Dedifferentiated amniotic fluid mesenchymal stem cell (primary cell): Measurements from ENCODE around the gene TMEM178B.
"Not testable (repeated sequence)": the region's sequence is repeated elsewhere in the genome, so short reads cannot be mapped to it uniquely, and the experiment has no call there.

Experiments
- DNase-seq: peaks from one replicate; pipeline ENCODE4 v3.0.0-alpha.2; 2016; ENCODE audit errors: extremely low spot score

The TMEM178B gene

GRCh38 chr7:141073641-141074161, at the start of gene TMEM178B:
TSS of gene TMEM178B (plus strand) at chr7:141074064.
- DNase-seq, result no peak

DNA sequence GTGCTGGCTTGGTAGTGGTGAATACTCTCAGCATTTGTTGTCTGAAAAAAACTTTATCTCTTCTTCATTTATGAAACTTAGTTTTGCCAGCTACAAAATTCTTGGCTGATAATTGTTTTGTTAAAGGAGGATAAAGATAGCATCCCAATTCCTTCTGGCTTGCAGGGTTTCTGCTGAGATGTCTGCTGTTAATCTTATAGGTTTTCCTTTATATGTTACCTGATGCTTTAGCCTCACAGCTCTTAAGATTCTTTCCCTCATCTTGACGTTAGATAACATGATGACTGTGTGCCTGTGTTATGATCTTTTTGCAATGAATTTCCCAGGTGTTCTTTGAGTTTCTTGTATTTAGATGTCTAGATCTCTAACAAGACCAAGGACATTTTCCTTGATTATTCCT, 49.2 kb upstream of the TMEM178B start:
- DNase-seq, result no peak

DNA sequence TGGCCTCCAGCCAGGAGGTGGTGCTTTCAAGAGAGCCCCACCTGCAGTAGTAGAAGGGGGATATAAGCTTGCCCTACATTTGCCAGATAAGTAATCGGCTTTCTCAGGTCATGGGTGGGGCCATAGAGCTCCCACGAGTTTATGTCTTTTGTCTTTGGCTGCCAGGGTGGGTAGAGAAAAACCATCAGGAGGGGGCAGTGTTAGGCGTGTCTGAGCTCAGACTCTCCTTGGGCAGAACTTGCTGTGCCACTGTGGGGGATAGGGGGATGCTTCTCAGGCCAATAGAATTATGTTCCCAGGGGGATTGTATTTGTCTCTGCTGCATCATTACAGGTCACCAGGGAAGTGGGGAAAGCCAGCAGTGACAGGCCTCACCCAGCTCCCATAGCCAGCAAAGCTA, 46.8 kb upstream of the TMEM178B start:
- no peak for DNase-seq

- no peak for DNase-seq
Observed at GRCh38 chr7:141028767-141029166, 45.1 kb upstream of the TMEM178B start.

DNA sequence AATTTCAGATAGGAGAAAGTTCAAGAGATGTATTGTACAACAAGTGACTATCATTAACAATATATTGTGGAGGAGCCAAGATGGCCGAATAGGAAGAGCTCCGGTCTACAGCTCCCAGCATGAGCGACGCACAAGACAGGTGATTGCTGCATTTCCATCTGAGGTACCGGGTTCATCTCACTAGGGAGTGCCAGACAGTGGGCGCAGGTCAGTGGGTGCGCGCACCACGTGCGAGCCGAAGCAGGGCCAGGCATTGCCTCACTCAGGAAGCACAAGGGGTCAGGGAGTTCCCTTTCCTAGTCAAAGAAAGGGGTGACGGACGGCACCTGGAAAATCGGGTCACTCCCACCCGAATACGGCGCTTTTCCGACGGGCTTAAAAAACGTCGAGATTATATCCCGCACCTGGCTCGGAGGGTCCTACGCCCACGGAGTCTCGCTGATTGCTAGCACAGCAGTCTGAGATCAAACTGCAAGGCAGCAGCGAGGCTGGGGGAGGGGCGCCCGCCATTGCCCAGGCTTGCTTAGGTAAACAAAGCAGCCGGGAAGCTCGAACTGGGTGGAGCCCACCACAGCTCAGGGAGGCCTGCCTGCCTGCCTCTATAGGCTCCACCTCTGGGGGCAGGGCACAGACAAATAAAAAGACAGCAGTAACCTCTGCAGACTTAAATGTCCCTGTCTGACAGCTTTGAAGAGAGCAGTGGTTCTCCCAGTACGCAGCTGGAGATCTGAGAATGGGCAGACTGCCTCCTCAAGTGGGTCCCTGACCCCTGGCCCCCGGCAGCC, 41.1 kb upstream of the TMEM178B start:
- not testable (repeated sequence) for DNase-seq

DNA sequence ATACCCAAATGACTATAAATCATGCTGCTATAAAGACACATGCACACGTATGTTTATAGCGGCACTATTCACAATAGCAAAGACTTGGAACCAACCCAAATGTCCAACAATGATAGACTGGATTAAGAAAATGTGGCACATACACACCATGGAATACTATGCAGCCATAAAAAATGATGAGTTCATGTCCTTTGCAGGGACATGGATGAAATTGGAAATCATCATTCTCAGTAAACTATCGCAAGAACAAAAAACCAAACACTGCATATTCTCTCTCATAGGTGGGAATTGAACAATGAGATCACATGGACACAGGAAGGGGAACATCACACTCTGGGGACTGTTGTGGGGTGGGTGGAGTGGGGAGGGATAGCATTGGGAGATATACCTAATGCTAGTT, 35.8 kb upstream of the TMEM178B start:
- not testable (repeated sequence) for DNase-seq

DNA sequence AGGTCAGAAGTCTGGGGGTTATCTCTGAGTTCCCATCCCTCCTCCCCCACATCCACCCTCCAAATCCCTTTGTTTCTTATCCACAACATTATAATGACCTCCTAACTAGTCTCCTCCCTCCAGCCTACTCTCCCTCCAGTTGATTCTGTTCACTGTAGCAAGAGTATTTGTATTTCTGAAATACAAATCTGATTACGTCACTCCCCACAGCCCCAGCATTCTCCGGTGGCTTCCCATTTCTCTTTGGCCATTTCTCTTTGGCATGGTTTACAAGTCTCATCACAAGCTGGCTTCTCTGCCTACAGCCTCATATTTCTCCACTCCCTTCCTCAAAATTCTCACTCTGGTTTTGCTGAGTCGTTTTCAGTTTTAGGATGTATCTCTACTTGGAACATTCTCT, 34.5 kb upstream of the TMEM178B start:
- peak; percentile 17 for DNase-seq

DNA sequence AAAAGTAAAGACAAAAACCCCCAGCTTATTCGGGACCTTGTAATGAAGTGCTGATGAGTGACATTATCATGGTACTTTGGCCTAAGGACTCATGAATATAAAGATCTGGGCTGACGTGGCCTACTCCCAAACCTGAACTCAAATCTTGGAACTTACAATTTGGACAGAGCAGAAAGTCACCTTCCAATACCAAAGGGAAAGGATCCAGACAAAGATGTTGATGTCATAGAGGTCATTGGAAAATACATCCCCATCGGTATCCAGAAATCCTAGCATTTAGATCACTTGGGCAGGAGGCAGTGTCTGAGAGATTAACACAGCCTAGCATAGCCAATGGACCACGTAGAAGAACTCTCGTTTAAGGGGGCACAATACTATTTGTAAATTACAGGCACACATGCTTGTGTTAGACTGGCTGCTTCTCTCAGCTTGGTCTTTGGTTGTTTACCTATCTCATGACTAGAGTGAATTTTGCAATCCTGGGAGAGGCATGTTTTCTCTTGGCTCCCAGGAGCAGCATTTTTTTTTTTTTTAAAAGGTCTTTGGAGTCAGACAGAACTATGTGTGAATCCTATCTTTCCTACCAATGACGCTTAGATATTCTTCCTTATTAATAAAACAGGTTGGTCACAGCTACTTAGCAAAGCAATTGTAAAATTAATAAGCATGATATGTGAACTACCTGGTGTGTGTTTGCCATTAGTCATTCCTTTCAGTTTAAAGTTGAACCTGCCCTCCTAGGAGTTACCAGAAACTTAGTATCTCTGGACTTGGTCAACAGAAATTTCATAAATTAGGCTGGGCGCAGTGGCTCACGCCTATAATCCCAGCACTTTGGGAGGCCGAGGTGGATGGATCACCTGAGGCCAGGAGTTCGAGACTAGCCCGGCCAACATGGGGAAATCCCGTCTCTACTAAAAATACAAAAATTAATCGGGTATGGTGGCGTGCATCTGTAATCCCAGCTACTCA, 31.4 kb upstream of the TMEM178B start:
- DNase-seq, result no peak

DNA sequence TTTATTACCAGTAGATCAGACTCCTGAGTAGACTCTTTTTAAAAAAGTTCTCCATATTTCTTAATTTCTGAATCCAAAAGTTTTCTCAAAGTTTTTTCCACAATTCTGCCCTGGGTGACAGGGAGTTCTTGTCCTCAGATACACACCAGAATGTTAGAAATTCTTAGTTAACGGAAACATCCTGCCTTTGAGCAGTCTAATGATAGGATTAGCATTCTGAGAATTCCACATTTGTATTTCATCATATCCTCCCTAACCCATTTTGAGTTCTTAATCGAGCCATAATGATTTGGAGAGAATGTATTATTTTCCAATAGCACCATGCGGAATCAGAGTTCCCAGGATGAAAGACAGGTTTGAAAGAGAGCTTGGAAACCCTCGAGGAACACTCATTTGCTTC, 30.2 kb upstream of the TMEM178B start:
- no peak for DNase-seq

DNA sequence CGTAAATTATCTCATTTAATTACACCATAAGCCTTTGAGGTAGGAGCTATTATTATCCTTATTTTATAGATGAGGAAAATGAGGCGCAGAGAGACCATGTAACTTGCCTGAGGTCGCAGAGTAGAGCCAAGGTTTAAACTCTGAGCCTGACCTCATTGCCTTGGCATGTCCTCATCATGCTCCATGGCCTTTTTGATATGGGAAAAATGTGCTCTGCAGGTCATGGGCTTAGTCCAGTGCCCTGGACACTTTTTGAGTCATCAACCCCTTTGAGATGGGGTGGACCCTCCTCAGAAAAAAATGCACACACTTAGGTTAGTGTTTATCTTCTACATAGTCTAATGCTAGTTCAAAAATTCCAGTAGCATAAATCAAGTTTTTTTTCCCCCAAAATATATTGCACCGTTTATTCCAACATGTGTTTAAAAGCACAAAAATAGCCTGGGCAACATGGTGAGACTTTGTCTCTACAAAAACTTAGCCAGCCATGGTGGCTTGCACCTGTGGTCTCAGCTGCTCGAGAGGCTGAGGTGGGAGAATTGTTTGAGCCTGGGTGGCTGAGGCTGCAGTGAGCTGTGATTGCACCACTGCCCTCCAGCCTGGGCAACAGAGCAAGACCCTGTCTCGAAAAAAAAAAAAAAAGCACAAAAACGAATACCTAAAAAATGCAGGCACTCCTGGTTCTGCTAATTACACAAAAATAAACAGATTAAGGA, 28.6 kb upstream of the TMEM178B start:
- no peak for DNase-seq

DNA sequence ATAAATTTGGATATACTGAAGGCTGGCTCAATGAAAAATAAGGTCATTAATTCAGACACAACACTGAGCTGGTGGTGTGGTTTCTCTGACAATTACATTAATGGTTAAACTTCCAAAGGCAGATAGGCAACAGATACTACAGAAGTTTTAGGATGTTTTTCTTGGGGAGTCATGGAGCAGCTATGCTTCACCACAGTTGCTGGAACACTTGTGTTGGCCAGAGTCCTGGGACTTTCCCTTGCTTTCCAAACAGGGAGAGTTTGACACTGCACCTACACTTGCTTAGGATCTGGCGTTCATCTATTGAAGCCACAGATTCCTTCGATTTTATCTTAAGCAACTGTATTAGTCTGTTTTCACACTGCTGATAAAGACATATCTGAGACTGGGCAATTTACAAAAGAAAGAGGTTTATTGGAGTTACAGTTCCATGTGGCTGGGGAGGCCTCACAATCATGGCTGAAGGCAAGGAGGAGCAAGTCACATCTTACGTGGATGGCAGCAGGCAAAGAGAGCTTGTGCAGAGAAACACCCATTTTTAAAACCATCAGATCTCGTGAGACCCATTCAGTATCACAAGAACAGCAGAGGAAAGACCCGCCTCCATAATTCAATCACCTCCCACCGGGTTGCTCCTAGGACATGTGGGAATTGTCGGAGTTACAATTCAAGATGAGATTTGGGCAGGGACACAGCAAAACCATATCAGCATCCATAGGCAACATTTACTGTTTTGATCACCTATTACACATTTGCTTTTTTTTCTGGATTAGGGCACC, 27.8 kb upstream of the TMEM178B start:
- DNase-seq, result peak; percentile 43

GRCh38 chr7:141053626-141054025, 20.2 kb upstream of the TMEM178B start:
- no peak for DNase-seq

- DNase-seq, result no peak
Observed at GRCh38 chr7:141055146-141055545, 18.7 kb upstream of the TMEM178B start.

GRCh38 chr7:141057788-141058187, 16.1 kb upstream of the TMEM178B start:
- DNase-seq, result no peak

- DNase-seq, result not testable (repeated sequence)
Observed at GRCh38 chr7:141067856-141068255, 6.0 kb upstream of the TMEM178B start.

DNA sequence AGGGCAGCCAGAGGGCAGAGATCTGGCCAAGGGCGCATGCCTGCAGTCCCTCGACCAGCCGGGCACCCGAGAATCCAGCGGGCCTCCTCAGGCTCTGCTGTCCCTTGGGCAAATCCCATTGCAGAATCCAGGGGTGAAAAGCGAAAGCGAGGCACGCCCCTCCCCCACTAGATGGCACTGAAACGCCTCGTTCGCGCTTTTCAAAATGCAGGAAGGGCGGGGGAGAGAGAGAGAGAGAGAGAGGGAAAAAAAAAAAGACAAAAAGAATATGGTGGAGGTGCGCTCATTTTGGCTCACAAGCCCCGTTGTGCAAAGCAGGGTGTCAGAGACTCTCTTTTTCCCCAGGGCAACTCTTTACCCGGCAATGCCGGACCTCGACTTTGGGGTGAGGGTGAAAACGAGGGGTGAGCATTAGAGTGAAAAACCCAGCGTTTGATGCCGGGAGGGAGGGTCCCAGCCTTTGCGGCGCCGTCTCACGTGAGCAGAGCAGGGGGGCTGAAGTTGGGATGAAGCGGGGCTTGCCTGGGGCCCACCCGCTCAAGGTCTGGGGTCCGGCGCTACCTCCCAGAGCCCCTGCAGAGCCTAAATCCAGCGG, 2.5 kb upstream of the TMEM178B start:
- peak; percentile 24 for DNase-seq

- DNase-seq, result no peak
Observed at GRCh38 chr7:141071855-141072547, 1.9 kb upstream of the TMEM178B start.

DNA sequence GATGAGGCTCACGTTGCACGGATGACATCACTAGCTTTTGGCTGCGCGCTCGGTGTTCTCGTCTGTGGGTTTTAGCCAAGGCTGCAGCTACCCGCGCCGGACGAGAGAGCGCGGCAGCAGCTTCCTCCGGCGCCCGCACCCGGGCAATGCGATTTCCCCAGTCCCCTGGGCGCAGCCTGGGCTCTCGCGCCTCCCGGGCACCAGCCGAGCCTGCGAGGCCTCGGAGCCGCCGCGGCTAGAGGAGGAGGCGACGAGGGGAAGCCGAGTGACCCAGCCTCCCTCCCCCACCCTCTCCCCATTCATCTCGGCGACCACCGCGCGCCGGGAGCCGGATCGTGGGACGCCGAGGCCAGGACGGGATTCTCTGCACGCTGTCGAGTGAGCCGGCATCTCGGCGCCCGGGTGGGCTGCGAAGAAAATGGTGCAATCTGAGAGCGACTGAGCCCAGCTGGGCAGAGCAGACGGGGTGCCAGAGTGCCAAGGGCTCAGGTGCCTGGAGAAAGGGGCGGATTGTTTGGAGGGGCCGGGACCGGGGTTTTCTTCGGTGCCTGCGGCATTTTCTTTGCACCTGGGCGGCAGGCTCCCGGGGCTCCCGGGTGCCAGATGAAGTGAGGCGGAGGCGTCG, 1.2 kb upstream of the TMEM178B start:
- DNase-seq, result peak; percentile 73

GRCh38 chr7:141073173-141073640, 657 bp upstream of the TMEM178B start:
- DNase-seq, result no peak
